Coronary artery (tissue), 2 donors: ENCODE measurements around the gene INPP4A.

ENCODE experiments used
- DNase-seq: peaks from one replicate; pipeline ENCODE4 v3.0.0-alpha.2; 2017; ENCODE audit warnings: low spot score
- H3K27ac ChIP-seq, 2 donors: fragments of 200-600 bp; sonication (generic); one replicate each; pipeline ENCODE4 v1.5.1; 2016 to 2019
- H3K4me3 ChIP-seq: fragments of 200-600 bp; sonication (generic); 2 replicates; pipeline ENCODE4 v1.5.1; 2016; ENCODE audit warnings: mild to moderate bottlenecking, moderate library complexity
- TF ChIP-seq, protein P1 (sequence below): fragments of 200-600 bp; sonication (generic); IDR thresholded peaks from one replicate; pipeline ENCODE4 v1.5.1; 2019; ENCODE audit warnings: antibody characterized with exemption

Gene INPP4A

DNA sequence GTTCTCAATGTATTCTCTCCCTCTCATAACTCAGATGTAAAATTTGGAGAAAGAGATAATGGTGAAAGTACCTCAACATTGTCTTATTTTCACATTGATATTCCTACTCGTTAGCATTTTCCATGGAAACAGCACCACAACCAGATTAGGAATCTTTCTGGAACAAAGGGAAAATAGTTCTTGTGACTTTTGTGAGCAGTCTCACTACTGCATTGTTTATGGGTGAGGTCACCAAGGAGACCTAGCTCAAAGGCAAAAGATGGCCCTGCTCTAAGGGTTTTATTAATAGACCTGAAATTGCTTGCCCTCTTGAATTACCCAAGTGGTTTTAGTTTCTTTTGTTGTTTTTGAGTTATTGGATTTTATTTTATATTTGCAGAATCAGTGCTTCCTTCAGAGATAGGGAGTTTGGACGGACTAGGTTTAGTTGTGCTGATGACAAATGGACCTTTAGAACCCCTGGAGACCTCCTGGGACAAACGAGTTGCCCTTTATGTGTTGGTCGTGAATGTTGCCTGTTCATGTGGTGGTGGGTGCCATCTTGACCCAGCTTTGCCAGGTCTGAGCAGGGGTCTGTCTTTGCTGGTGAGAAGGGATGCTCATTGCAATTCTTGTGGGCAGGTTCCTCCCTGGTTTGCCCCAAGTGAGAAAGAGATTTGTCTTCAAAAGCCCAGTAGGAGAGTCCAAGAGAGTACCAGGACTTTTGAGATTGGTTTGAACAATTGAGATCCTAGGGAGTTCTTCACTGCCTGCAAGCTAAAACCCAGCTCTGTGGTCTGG is 58.1 kb downstream of the INPP4A start:
- peak overlapping the region in 1 of 2 donors; percentile 30 for H3K27ac ChIP-seq
- peak; percentile 62 for DNase-seq
- H3K4me3 ChIP-seq = no peak overlapping the region
- TF ChIP-seq, protein P1, sequence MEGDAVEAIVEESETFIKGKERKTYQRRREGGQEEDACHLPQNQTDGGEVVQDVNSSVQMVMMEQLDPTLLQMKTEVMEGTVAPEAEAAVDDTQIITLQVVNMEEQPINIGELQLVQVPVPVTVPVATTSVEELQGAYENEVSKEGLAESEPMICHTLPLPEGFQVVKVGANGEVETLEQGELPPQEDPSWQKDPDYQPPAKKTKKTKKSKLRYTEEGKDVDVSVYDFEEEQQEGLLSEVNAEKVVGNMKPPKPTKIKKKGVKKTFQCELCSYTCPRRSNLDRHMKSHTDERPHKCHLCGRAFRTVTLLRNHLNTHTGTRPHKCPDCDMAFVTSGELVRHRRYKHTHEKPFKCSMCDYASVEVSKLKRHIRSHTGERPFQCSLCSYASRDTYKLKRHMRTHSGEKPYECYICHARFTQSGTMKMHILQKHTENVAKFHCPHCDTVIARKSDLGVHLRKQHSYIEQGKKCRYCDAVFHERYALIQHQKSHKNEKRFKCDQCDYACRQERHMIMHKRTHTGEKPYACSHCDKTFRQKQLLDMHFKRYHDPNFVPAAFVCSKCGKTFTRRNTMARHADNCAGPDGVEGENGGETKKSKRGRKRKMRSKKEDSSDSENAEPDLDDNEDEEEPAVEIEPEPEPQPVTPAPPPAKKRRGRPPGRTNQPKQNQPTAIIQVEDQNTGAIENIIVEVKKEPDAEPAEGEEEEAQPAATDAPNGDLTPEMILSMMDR = no peak

- no peak for DNase-seq
- TF ChIP-seq, protein P1 = no peak
- Histone ChIP-seq H3K27ac (peak overlapping the region; percentile 24 to 72), H3K4me3 (no peak overlapping the region)
These were observed 58.9 kb downstream of the INPP4A start for GRCh38 chr2:98503481-98504105.

DNA sequence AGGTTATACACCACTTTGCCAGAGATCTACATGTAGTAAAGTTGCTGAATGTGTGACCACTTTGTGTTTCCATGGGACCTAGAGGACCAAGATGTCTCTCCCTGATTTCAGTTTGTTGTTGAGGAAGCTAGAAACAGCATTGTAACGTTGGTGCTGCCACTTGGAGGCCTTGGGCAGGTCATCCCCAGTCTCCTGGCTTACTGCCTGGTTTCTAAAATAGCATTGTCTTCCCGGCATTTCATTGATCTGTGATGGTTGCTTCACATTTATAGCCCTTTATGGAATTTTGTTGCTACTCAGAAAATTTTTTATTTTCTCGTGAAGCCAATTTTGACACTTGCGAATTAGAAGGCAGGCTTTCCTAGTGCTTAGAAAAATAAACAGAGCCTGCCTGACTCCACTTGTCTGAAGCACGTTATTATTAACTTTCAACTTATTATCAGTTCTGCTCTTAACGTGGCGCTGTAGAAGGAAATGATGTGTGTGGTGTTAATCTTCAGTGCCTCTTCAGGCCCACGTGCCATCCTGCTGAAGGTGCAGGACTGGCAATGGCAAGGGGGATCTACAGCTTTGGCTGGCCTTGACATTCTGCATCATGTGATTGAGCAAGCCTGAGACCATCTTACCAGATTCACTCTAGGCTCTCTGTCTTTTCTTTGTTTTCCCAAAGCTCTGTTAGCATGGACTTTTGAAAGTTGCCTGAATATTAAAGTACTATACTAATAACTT is 59.9 kb downstream of the INPP4A start:
- no peak for DNase-seq
- H3K4me3 ChIP-seq = no peak overlapping the region
- H3K27ac ChIP-seq = peak overlapping the region; percentile 24 to 72
- TF ChIP-seq, protein P1 = no peak

DNA sequence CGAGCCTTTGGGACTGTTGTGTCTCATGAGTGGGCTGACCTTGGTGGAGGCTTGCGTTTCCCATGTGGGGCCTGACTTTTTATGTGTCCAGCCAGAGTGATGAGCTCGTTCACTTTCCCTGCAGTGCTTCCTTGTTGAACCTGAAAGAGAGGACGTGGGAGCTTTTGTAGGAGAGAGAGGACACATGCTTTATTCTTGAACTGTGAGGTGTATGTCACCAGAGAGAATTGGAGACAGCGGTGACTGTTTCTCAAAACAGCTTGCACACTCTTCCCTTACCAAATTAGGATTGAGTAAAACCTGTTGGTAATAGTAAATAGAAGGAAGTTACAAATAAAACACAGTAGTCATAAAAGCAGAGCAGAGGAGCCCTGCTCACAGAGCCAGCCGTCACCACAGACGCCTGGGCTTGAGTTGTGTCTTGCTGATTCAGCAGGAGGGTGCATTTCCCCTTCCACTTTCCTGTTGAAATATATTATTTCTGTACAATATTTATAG is 60.7 kb downstream of the INPP4A start:
- Histone ChIP-seq H3K4me3 (no peak overlapping the region), H3K27ac (peak overlapping the region in 1 of 2 donors; percentile 72)
- TF ChIP-seq, protein P1 = no peak
- DNase-seq = no peak

DNA sequence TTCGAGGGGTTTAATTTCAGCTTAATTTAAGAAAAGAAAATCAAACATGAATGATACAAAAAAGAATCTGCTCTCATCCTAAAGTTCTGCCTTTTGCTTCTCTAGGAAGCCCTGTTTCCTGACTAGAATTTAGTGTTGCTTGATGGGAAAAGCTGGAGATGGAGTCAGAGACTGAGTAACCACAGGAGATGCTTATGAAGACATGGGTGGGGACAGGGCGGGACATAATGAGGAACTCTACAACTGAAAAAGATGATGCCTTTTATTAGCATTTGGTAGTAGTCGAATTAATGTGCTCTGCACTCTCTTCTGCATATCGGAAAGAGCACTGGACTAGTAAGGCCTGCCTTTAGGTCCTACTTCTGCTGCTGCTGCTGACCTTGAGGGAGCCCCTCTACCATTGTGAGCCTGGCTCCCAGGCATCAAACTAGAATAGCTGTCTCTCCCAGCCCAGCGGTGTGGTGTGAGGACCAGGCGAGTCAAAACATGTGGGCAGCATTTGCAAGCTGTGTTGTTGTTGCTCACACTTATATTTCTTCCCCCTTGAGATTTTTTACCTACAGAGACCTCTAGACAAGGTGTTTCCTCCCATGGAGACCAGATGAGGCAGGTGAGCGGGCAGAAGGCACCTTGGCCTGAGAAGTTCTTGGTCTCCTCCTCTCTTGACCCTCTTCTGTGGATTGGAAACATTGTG is 61.5 kb downstream of the INPP4A start:
- TF ChIP-seq, protein P1 = no peak
- no peak overlapping the region for H3K4me3 ChIP-seq
- peak overlapping the region; percentile 15 to 63 for H3K27ac ChIP-seq
- DNase-seq = no peak

- no peak for DNase-seq
- H3K4me3 ChIP-seq = no peak overlapping the region
- TF ChIP-seq, protein P1 = no peak
- peak overlapping the region; percentile 15 to 63 for H3K27ac ChIP-seq
These were observed 62.2 kb downstream of the INPP4A start for GRCh38 chr2:98506881-98507280.
